GM23338 (cell line): ENCODE measurements around the gene TPP1.

Experiments used
- CREB1 ChIP-seq: fragments of 250-450 bp; sonication (Bioruptor Pico); IDR thresholded peaks from 2 replicates; pipeline ENCODE4 v1.5.0; 2020; ENCODE audit warnings: low read depth, mild to moderate bottlenecking, moderate library complexity
- EZH2 ChIP-seq: fragments of 200-600 bp; sonication (generic); IDR thresholded peaks from one replicate; pipeline ENCODE4 v1.8.0; 2017; ENCODE audit warnings: antibody characterized with exemption, mild to moderate bottlenecking, low read depth; ENCODE audit not compliant: unreplicated experiment
- EZH2phosphoT487 ChIP-seq: fragments of 200-600 bp; sonication (generic); IDR thresholded peaks from one replicate; pipeline ENCODE4 v1.8.1; 2018; ENCODE audit warnings: antibody characterized with exemption; ENCODE audit not compliant: unreplicated experiment
- JUNB ChIP-seq: IDR thresholded peaks from one replicate; pipeline ENCODE4 v1.6.1; 2016; ENCODE audit warnings: antibody characterized with exemption; ENCODE audit not compliant: unreplicated experiment
- NANOG ChIP-seq: IDR thresholded peaks from 2 replicates; pipeline ENCODE4 v1.6.1; 2016; ENCODE audit warnings: antibody characterized with exemption, borderline replicate concordance
- POLR2AphosphoS5 ChIP-seq: IDR thresholded peaks from 2 replicates; pipeline ENCODE4 v1.6.1; 2016; ENCODE audit warnings: antibody characterized with exemption, low read depth
- STAT1 ChIP-seq: IDR thresholded peaks from one replicate; pipeline ENCODE4 v1.6.1; 2016; ENCODE audit warnings: antibody characterized with exemption; ENCODE audit not compliant: unreplicated experiment
- ZNF114 ChIP-seq: fragments of 250-450 bp; sonication (Bioruptor Pico); IDR thresholded peaks from 2 replicates; pipeline ENCODE4 v1.5.0; 2020; ENCODE audit warnings: mild to moderate bottlenecking, moderate library complexity
- ZNF331 ChIP-seq: fragments of 250-450 bp; sonication (Bioruptor Pico); IDR thresholded peaks from 2 replicates; pipeline ENCODE4 v1.5.0; 2020; ENCODE audit warnings: low read depth, mild to moderate bottlenecking, moderate library complexity
- TF ChIP-seq, protein P1 (sequence below), 2 experiments: fragments of 200-600 bp in 1 of 2; sonication (generic) in 1 of 2; conservative IDR thresholded peaks; 2 replicates each; pipeline versions ENCODE4 v1.5.1 to v1.6.1; 2016 to 2017; ENCODE audit warnings: antibody characterized with exemption in 2 of 2, low read depth in 2 of 2, mild to moderate bottlenecking in 2 of 2, moderate library complexity in 1 of 2
- TF ChIP-seq, protein P2 (sequence below): IDR thresholded peaks from one replicate; pipeline ENCODE4 v1.6.1; 2018; ENCODE audit warnings: antibody characterized with exemption; ENCODE audit not compliant: unreplicated experiment
- TF ChIP-seq, protein P3 (sequence below): IDR thresholded peaks from 2 replicates; pipeline ENCODE4 v1.6.1; 2016; ENCODE audit warnings: antibody characterized with exemption
- TF ChIP-seq, protein P4 (sequence below): fragments of 250-450 bp; sonication (Bioruptor Pico); IDR thresholded peaks from 2 replicates; pipeline ENCODE4 v1.5.0; 2020; ENCODE audit warnings: mild to moderate bottlenecking, moderate library complexity

DNA sequence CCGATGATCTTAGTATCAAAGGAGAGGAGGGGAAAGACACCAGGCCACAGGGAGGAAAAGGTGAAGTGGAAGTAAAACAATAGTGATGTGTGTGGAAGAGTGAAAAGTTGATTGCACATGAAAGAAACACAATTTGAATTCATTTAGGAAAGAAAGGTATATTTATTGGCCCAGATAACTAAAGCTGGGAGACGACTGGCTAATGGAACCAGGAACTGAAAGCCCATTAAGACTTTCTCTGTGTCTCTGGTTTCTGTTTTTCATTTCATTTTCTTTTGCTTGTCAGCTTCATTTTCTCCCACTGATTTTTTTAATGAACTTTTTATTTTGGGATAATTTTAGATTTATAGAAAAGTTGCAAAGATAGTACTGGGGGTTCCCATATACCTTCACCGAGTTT lies 41.5 kb upstream of the TPP1 start:
- TF ChIP-seq EZH2 (no peak), ZNF114 (CRISPR knock-in tag) (no peak), POLR2AphosphoS5 (no peak), EZH2phosphoT487 (no peak), STAT1 (no peak), JUNB (no peak), CREB1 (CRISPR knock-in tag) (no peak), ZNF331 (CRISPR knock-in tag) (no peak), NANOG (no peak)
- TF ChIP-seq, protein P1, sequence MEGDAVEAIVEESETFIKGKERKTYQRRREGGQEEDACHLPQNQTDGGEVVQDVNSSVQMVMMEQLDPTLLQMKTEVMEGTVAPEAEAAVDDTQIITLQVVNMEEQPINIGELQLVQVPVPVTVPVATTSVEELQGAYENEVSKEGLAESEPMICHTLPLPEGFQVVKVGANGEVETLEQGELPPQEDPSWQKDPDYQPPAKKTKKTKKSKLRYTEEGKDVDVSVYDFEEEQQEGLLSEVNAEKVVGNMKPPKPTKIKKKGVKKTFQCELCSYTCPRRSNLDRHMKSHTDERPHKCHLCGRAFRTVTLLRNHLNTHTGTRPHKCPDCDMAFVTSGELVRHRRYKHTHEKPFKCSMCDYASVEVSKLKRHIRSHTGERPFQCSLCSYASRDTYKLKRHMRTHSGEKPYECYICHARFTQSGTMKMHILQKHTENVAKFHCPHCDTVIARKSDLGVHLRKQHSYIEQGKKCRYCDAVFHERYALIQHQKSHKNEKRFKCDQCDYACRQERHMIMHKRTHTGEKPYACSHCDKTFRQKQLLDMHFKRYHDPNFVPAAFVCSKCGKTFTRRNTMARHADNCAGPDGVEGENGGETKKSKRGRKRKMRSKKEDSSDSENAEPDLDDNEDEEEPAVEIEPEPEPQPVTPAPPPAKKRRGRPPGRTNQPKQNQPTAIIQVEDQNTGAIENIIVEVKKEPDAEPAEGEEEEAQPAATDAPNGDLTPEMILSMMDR (conservative IDR thresholded peaks at IDR 0.05; ENCODE audit: low read depth in 2 of 2), result no peak
- TF ChIP-seq, protein P2, sequence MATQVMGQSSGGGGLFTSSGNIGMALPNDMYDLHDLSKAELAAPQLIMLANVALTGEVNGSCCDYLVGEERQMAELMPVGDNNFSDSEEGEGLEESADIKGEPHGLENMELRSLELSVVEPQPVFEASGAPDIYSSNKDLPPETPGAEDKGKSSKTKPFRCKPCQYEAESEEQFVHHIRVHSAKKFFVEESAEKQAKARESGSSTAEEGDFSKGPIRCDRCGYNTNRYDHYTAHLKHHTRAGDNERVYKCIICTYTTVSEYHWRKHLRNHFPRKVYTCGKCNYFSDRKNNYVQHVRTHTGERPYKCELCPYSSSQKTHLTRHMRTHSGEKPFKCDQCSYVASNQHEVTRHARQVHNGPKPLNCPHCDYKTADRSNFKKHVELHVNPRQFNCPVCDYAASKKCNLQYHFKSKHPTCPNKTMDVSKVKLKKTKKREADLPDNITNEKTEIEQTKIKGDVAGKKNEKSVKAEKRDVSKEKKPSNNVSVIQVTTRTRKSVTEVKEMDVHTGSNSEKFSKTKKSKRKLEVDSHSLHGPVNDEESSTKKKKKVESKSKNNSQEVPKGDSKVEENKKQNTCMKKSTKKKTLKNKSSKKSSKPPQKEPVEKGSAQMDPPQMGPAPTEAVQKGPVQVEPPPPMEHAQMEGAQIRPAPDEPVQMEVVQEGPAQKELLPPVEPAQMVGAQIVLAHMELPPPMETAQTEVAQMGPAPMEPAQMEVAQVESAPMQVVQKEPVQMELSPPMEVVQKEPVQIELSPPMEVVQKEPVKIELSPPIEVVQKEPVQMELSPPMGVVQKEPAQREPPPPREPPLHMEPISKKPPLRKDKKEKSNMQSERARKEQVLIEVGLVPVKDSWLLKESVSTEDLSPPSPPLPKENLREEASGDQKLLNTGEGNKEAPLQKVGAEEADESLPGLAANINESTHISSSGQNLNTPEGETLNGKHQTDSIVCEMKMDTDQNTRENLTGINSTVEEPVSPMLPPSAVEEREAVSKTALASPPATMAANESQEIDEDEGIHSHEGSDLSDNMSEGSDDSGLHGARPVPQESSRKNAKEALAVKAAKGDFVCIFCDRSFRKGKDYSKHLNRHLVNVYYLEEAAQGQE, result no peak
- TF ChIP-seq, protein P3, sequence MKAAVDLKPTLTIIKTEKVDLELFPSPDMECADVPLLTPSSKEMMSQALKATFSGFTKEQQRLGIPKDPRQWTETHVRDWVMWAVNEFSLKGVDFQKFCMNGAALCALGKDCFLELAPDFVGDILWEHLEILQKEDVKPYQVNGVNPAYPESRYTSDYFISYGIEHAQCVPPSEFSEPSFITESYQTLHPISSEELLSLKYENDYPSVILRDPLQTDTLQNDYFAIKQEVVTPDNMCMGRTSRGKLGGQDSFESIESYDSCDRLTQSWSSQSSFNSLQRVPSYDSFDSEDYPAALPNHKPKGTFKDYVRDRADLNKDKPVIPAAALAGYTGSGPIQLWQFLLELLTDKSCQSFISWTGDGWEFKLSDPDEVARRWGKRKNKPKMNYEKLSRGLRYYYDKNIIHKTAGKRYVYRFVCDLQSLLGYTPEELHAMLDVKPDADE, result no peak
- TF ChIP-seq, protein P4, sequence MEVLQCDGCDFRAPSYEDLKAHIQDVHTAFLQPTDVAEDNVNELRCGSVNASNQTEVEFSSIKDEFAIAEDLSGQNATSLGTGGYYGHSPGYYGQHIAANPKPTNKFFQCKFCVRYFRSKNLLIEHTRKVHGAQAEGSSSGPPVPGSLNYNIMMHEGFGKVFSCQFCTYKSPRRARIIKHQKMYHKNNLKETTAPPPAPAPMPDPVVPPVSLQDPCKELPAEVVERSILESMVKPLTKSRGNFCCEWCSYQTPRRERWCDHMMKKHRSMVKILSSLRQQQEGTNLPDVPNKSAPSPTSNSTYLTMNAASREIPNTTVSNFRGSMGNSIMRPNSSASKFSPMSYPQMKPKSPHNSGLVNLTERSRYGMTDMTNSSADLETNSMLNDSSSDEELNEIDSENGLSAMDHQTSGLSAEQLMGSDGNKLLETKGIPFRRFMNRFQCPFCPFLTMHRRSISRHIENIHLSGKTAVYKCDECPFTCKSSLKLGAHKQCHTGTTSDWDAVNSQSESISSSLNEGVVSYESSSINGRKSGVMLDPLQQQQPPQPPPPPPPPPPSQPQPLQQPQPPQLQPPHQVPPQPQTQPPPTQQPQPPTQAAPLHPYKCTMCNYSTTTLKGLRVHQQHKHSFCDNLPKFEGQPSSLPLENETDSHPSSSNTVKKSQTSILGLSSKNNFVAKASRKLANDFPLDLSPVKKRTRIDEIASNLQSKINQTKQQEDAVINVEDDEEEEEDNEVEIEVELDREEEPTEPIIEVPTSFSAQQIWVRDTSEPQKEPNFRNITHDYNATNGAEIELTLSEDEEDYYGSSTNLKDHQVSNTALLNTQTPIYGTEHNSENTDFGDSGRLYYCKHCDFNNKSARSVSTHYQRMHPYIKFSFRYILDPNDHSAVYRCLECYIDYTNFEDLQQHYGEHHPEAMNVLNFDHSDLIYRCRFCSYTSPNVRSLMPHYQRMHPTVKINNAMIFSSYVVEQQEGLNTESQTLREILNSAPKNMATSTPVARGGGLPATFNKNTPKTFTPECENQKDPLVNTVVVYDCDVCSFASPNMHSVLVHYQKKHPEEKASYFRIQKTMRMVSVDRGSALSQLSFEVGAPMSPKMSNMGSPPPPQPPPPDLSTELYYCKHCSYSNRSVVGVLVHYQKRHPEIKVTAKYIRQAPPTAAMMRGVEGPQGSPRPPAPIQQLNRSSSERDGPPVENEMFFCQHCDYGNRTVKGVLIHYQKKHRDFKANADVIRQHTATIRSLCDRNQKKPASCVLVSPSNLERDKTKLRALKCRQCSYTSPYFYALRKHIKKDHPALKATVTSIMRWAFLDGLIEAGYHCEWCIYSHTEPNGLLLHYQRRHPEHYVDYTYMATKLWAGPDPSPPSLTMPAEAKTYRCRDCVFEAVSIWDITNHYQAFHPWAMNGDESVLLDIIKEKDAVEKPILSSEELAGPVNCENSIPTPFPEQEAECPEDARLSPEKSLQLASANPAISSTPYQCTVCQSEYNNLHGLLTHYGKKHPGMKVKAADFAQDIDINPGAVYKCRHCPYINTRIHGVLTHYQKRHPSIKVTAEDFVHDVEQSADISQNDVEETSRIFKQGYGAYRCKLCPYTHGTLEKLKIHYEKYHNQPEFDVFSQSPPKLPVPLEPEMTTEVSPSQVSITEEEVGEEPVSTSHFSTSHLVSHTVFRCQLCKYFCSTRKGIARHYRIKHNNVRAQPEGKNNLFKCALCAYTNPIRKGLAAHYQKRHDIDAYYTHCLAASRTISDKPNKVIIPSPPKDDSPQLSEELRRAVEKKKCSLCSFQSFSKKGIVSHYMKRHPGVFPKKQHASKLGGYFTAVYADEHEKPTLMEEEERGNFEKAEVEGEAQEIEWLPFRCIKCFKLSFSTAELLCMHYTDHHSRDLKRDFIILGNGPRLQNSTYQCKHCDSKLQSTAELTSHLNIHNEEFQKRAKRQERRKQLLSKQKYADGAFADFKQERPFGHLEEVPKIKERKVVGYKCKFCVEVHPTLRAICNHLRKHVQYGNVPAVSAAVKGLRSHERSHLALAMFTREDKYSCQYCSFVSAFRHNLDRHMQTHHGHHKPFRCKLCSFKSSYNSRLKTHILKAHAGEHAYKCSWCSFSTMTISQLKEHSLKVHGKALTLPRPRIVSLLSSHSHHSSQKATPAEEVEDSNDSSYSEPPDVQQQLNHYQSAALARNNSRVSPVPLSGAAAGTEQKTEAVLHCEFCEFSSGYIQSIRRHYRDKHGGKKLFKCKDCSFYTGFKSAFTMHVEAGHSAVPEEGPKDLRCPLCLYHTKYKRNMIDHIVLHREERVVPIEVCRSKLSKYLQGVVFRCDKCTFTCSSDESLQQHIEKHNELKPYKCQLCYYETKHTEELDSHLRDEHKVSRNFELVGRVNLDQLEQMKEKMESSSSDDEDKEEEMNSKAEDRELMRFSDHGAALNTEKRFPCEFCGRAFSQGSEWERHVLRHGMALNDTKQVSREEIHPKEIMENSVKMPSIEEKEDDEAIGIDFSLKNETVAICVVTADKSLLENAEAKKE (CRISPR knock-in tag), result no peak
